Karpas-422 (cell line): Measurements from ENCODE around the gene PDCD11. TPM values are rescaled to one million over a fixed set of nuclear protein-coding genes. Genes with fewer than 3 reads are reported as not detected.

Experiments used
- DNase-seq: peaks from one replicate; pipeline ENCODE4 v3.0.0-alpha.2; 2015
- H2AFZ ChIP-seq: fragments of 200-600 bp; sonication (generic); 2 replicates; pipeline ENCODE4 v1.6.1; 2014; ENCODE audit warnings: antibody characterized with exemption, low read length, mixed read lengths
- H3K27ac ChIP-seq: fragments of 200-600 bp; sonication (generic); 2 replicates; pipeline ENCODE4 v1.5.1; 2014; ENCODE audit warnings: mild to moderate bottlenecking, low read length, moderate library complexity
- H3K27me3 ChIP-seq: fragments of 200-600 bp; sonication (generic); 2 replicates; pipeline ENCODE4 v1.6.1; 2014; ENCODE audit warnings: low read length, mixed read lengths
- H3K36me3 ChIP-seq: fragments of 200-600 bp; sonication (generic); 2 replicates; pipeline ENCODE4 v1.6.1; 2014; ENCODE audit warnings: low read length, mixed read lengths; ENCODE audit not compliant: insufficient read depth
- H3K4me1 ChIP-seq: fragments of 200-600 bp; sonication (generic); 2 replicates; pipeline ENCODE4 v1.6.1; 2014; ENCODE audit warnings: mild to moderate bottlenecking, low read length, mixed read lengths
- H3K4me2 ChIP-seq: fragments of 200-600 bp; sonication (generic); 2 replicates; pipeline ENCODE4 v1.6.1; 2014; ENCODE audit warnings: low read length, low read depth, mild to moderate bottlenecking; ENCODE audit not compliant: poor library complexity, severe bottlenecking
- H3K4me3 ChIP-seq: fragments of 200-600 bp; sonication (generic); 2 replicates; pipeline ENCODE4 v1.5.1; 2014; ENCODE audit warnings: mild to moderate bottlenecking, antibody characterized with exemption, low read length, mixed read lengths
- H3K79me2 ChIP-seq: fragments of 200-600 bp; sonication (generic); 2 replicates; pipeline ENCODE4 v1.6.1; 2014; ENCODE audit warnings: mild to moderate bottlenecking, low read length, mixed read lengths
- H3K9ac ChIP-seq: fragments of 200-600 bp; sonication (generic); 2 replicates; pipeline ENCODE4 v1.6.0; 2014; ENCODE audit warnings: low read length
- H3K9me2 ChIP-seq: fragments of 200-600 bp; sonication (generic), shearing (Covaris generic); replicated peaks from 2 replicates; pipeline ENCODE4 v1.6.0; 2014; ENCODE audit warnings: mild to moderate bottlenecking, low read length, moderate library complexity; ENCODE audit not compliant: insufficient read depth
- H3K9me3 ChIP-seq: fragments of 300-700, 200-600 bp; sonication (generic); 2 replicates; pipeline ENCODE4 v1.6.1; 2014; ENCODE audit warnings: low read length, mixed read lengths
- H4K20me1 ChIP-seq: fragments of 200-600 bp; sonication (generic); 2 replicates; pipeline ENCODE4 v1.6.1; 2014; ENCODE audit warnings: mild to moderate bottlenecking, antibody characterized with exemption, low read length, low read depth; ENCODE audit not compliant: insufficient read depth
- total RNA-seq: library from RNA; depleted of rRNA; stranded (reverse); fragments of >200 nt; shearing (Covaris generic); gene quantifications from 2 replicates; pipeline ENCODE4 v1.2.3, GENCODE V29; 2014; ENCODE audit warnings: low replicate concordance

The PDCD11 gene
- total RNA-seq, 1 experiment from 2014 or later: 28.9 TPM

DNA sequence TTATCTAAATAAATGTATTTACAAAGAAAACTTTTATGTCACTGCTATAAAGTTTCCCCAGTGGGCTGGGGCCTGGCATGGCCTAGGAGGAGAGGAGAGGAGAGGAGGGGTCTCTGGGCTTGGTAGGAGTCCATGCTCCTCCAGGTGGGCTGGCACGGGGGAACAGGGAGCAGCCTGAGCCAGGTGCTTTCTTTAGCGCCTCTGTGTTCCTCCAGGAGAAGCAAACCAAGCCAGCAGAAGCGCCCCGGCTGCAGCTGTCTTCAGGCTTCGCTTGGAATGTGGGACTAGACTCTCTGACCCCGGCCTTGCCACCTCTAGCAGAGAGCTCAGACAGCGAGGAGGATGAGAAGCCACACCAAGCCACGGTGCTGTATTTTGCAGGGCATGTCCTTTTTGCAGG, 45.2 kb downstream of the PDCD11 start:
- H3K9me2 ChIP-seq: no peaks in the 10 kb centered on the region
- H3K79me2 ChIP-seq: no peaks in the 10 kb centered on the region
- H3K27me3 ChIP-seq: no peaks in the 10 kb centered on the region
- H3K4me2 ChIP-seq: no peak overlapping the region
- no peak overlapping the region for H3K4me3 ChIP-seq
- no peaks in the 10 kb centered on the region for H4K20me1 ChIP-seq
- H3K4me1 ChIP-seq: no peaks in the 10 kb centered on the region
- no peak overlapping the region for H3K27ac ChIP-seq
- DNase-seq: no peak
- no peak overlapping the region for H2AFZ ChIP-seq
- no peaks in the 10 kb centered on the region for H3K9me3 ChIP-seq
- no peak overlapping the region for H3K9ac ChIP-seq
- H3K36me3 ChIP-seq: peaks cover 42% of the 10 kb centered on the region

DNA sequence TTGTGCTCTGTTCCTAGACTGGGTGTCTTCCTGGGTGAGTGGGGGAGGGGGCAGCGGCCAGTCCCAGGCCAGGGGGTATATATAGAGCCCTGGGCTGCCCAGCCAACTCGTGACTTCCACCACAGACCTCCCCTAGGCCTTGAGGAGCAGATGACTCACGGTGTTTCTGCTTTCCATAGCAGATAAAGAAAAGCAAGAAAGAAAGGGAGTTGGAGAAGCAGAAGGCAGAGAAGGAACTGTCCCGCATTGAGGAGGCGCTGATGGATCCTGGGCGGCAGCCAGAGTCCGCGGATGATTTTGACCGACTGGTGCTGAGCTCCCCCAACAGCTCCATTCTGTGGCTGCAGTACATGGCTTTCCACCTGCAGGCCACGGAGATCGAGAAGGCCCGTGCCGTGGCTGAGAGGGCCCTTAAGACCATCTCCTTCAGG, 45.6 kb downstream of the PDCD11 start:
- no peaks in the 10 kb centered on the region for H3K79me2 ChIP-seq

DNA sequence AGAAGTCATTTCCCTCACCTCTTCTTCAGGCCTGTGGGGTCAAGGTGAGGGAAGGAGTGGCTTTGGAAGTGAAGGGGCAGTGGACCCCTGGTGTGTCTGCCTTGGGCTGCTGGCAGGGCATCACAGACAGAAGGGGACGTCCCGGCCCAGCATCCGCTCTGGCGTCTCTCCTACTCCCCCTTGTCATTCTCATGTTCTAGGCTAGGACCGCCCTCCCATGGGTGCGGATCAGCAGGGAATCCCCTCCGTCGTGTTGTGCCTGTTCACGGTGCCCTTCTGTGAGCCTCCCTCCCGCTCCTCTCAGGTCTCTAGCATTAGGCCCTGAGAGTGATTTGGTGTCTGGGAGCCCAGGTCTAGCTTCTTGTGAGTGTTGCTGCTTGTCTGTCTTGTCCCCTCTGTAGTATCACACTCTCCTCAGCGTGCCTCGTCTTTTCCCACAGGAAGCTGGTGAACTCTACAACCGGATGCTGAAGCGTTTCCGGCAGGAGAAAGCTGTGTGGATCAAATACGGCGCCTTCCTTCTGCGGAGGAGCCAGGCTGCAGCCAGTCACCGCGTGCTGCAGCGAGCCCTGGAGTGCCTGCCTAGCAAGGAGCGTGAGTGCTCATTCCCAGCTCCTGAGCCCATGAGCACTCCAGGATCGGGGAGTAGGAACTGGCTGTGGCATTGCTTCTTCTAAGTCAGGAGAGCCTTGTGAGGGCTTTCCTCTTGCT, 47.2 kb downstream of the PDCD11 start:
- Histone ChIP-seq H3K27ac (no peak overlapping the region), H3K27me3 (no peaks in the 10 kb centered on the region), H3K36me3 (peaks cover 32% of the 10 kb centered on the region), H3K4me3 (no peak overlapping the region), H2AFZ (no peak overlapping the region), H3K9me2 (no peaks in the 10 kb centered on the region), H3K79me2 (no peaks in the 10 kb centered on the region), H4K20me1 (no peaks in the 10 kb centered on the region), H3K9me3 (no peaks in the 10 kb centered on the region), H3K4me1 (no peaks in the 10 kb centered on the region), H3K9ac (no peak overlapping the region), H3K4me2 (no peak overlapping the region)
- no peak for DNase-seq

More for the DNA sequence above, 45.6 kb downstream of the PDCD11 start:
- peaks cover 39% of the 10 kb centered on the region for H3K36me3 ChIP-seq
- DNase-seq: no peak
- no peaks in the 10 kb centered on the region for H3K4me1 ChIP-seq
- no peak overlapping the region for H2AFZ ChIP-seq
- H3K27ac ChIP-seq: no peak overlapping the region
- H3K9ac ChIP-seq: no peak overlapping the region
- no peaks in the 10 kb centered on the region for H4K20me1 ChIP-seq
- H3K27me3 ChIP-seq: no peaks in the 10 kb centered on the region
- no peaks in the 10 kb centered on the region for H3K9me2 ChIP-seq
- no peak overlapping the region for H3K4me3 ChIP-seq
- H3K9me3 ChIP-seq: no peaks in the 10 kb centered on the region
- H3K4me2 ChIP-seq: no peak overlapping the region

DNA sequence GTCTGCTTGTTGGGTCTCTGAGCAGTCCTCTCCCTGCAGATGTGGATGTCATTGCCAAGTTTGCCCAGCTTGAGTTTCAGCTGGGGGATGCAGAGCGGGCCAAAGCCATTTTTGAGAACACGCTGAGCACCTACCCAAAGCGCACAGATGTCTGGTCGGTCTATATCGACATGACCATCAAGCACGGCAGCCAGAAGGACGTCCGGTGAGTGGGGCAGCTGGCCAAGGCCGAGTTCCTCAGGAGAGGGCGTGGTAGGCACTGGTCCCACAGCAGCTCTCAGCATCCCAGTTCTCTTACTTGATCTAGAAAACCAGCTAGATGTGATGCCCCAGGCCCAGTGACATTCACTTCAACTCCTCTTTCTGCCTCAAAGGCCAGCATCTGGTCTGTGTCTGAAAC, 48.1 kb downstream of the PDCD11 start:
- H2AFZ ChIP-seq: no peak overlapping the region
- no peaks in the 10 kb centered on the region for H3K79me2 ChIP-seq
- no peak overlapping the region for H3K4me2 ChIP-seq
- no peak overlapping the region for H3K4me3 ChIP-seq
- no peaks in the 10 kb centered on the region for H3K9me3 ChIP-seq
- no peak overlapping the region for H3K27ac ChIP-seq
- H3K27me3 ChIP-seq: no peaks in the 10 kb centered on the region
- DNase-seq: no peak
- H3K4me1 ChIP-seq: no peaks in the 10 kb centered on the region
- H3K9ac ChIP-seq: no peak overlapping the region
- no peaks in the 10 kb centered on the region for H4K20me1 ChIP-seq
- no peaks in the 10 kb centered on the region for H3K9me2 ChIP-seq
- peaks cover 27% of the 10 kb centered on the region for H3K36me3 ChIP-seq

DNA sequence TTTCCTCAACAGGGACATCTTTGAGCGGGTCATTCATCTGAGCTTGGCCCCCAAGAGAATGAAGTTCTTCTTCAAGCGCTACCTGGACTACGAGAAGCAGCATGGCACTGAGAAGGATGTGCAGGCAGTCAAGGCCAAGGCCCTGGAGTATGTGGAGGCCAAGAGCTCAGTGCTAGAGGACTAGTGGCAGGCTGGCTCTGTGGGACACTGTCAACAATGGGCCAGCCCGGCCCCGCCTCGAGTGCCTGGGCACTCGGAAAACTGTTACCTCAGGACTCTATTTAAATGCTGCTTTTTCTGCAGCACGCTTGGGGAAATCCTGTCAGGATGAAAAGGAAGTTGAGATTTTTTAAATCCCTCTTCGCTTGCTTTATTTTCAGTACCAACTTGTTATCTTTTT, 48.9 kb downstream of the PDCD11 start:
- Histone ChIP-seq H3K4me1 (no peaks in the 10 kb centered on the region), H3K79me2 (no peaks in the 10 kb centered on the region), H4K20me1 (no peaks in the 10 kb centered on the region), H2AFZ (no peak overlapping the region), H3K9me3 (no peaks in the 10 kb centered on the region), H3K27ac (no peak overlapping the region), H3K4me2 (no peak overlapping the region), H3K9ac (no peak overlapping the region), H3K9me2 (no peaks in the 10 kb centered on the region), H3K36me3 (peaks cover 27% of the 10 kb centered on the region), H3K4me3 (no peak overlapping the region), H3K27me3 (no peaks in the 10 kb centered on the region)
- DNase-seq: no peak

DNA sequence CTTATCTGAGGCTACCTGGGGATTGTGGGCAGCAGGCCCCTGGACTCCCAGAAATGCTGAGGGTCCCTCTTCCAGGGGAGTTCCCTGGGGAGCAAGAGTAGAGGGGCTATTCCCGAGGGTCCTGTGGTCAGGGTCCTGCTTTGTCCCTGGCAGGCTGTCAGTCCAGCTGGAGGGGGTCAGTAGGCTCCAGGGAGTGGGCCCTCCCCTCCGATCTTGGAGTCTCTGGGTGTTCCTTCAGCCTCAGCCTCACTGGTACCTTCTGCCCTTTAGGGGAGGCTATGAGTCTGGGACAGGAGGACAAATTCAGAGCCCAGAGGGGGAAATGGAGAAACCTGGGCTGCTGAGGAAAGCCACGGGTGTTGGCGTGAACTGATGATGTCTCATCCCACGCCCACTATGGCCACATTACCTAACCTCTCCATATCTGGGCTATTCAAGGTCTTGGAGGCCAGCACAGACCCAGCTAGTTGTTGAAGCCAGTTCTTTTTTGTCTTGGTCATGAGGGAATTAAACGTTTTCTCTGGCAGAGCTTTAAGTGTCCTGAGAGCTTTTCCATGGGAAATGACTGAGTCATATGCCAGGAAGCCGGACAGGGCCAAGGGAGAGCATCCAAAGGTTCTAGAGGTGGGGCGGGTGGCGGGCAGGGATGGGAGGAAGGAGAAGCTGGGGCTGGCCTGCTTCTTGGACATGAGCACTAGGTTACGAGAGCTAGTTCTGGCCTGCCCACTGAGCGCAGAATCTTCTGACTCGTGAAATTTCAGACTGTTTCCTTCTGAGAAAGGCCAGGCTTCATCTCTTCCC, 49.5 kb downstream of the PDCD11 start:
- Histone ChIP-seq H3K4me2 (no peak overlapping the region), H3K9me2 (no peaks in the 10 kb centered on the region), H3K27me3 (no peaks in the 10 kb centered on the region), H2AFZ (no peak overlapping the region), H3K9ac (no peak overlapping the region), H4K20me1 (no peaks in the 10 kb centered on the region), H3K36me3 (peaks cover 24% of the 10 kb centered on the region), H3K4me1 (no peaks in the 10 kb centered on the region), H3K79me2 (no peaks in the 10 kb centered on the region), H3K9me3 (no peaks in the 10 kb centered on the region), H3K27ac (no peak overlapping the region), H3K4me3 (no peak overlapping the region)
- no peak for DNase-seq

DNA sequence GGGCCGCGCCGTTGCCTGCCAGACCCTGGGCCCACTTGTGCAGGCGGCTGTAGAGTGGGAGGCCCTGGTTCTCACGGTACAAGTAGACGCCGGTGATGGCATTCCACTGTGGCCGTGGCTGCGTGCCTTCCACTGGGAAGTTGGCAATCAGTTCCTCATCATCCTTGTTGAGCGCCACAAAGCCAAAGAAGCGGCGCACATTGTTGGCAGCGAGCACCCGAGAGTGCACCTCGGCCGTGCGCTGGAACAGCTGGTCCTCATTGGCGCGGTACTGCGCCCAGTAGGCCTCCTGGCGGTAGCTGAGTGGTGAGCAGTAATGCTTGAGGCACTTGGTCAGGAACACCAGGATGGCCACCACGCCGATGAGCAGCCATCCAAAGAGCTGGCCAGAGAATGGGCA, 50.8 kb downstream of the PDCD11 start:
- Histone ChIP-seq H3K9me3 (no peaks in the 10 kb centered on the region), H3K4me1 (no peaks in the 10 kb centered on the region), H3K4me2 (no peak overlapping the region), H3K9me2 (no peaks in the 10 kb centered on the region), H4K20me1 (no peaks in the 10 kb centered on the region), H3K36me3 (peaks cover 18% of the 10 kb centered on the region), H3K27ac (no peak overlapping the region), H3K9ac (no peak overlapping the region), H3K4me3 (no peak overlapping the region), H2AFZ (no peak overlapping the region), H3K79me2 (no peaks in the 10 kb centered on the region), H3K27me3 (no peaks in the 10 kb centered on the region)
- no peak for DNase-seq

DNA sequence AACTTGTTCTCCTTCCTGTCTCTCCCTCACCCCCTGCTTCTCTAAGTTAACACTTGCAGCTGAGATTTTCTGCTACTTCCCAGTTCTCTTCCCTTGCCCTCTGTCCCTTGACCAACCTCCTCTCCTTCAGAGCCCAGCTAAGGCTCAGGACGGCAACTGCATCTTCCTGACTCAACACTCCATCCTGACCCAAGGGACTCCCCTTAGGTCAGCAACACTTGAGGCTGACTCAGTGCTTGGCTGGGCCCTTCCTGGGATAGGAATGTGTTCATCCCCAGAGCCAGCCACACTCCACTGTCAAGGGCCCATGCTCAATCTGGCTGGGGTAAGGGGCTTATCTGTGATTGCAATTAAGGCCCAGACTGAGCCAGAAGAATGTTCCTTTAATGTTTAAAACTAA, 52.3 kb downstream of the PDCD11 start:
- Histone ChIP-seq H3K9ac (no peak overlapping the region), H3K79me2 (no peaks in the 10 kb centered on the region), H3K9me2 (no peaks in the 10 kb centered on the region), H3K27me3 (no peaks in the 10 kb centered on the region), H3K4me2 (no peak overlapping the region), H4K20me1 (no peaks in the 10 kb centered on the region), H3K4me1 (no peaks in the 10 kb centered on the region), H2AFZ (no peak overlapping the region), H3K9me3 (no peaks in the 10 kb centered on the region), H3K36me3 (peaks cover 16% of the 10 kb centered on the region), H3K27ac (no peak overlapping the region), H3K4me3 (no peak overlapping the region)
- no peak for DNase-seq
